GM19324 (cell line): ENCODE measurements around the gene SLAMF8.

ENCODE experiments used
- ATAC-seq: cut with Tn5 transposase; IDR thresholded peaks from one replicate; pipeline ENCODE4 v1.9.1; 2021; ENCODE audit warnings: mild to moderate bottlenecking, moderate library complexity; ENCODE audit not compliant: unreplicated experiment, low FRiP score

The SLAMF8 gene

GRCh38 chr1:159826441-159827101 is at the start of gene SLAMF8:
Gene SLAMF8, plus strand, starts transcription at chr1:159826873. Its CDS starts 26 bp downstream, at chr1:159826899.
- no peak for ATAC-seq

DNA sequence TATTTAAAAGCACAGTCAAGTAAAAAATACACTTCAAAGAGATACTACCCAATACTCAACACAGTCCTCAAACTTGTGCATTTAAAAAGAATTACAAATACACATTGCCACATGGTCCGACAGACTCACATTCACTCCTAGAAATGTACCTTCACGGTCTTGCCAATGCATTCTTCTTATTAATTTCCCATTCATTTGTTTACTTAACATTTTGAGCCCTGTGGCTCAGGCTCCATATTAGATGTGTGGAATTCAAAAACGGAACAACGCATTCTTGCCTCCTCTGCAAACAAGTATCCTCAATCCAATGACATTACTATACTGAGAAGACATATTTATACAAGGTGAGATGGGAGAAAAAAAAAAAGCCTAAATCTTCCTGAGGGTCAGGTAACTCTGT is 48.4 kb upstream of the SLAMF8 start:
- no peak for ATAC-seq

DNA sequence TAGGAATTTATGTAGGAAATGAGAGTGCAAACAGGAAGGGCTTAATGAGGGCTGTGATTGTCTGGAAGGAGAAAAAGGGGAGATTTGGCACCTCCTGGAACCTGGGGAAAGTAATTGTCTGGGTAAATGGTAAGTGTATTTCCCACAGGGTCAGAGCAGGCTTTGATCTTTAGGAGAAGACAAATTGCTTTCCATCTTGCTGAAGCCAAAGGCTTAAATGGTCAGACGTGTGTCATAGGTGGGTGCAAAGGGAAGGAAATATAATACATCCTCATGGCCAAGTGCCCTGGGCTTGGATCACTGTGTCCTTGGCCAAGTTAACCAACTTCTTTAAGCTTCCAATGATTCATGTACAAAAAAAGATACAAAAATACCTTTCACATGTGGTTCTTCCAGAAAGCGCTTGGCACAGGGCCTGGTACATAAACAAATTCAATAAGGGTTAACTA is 47.2 kb upstream of the SLAMF8 start:
- no peak for ATAC-seq

GRCh38 chr1:159780583-159781582 is 45.8 kb upstream of the SLAMF8 start, which contains the start of gene DUSP23:
Gene DUSP23, plus strand, starts transcription at chr1:159780962. Its CDS starts 139 bp downstream, at chr1:159781101.
- peak; percentile 99 for ATAC-seq

DNA sequence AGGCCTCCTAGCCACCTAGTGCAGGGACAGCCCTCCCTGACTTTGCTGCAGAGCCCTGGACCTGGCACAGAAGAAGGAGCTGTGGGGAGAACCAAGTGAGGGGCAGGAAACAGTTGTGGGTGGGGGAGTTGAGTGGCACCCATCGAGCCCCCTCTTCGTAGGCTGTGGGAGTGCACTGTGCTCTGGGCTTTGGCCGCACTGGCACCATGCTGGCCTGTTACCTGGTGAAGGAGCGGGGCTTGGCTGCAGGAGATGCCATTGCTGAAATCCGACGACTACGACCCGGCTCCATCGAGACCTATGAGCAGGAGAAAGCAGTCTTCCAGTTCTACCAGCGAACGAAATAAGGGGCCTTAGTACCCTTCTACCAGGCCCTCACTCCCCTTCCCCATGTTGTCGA is 44.7 kb upstream of the SLAMF8 start:
- no peak for ATAC-seq

GRCh38 chr1:159783724-159784123 is 42.9 kb upstream of the SLAMF8 start:
- ATAC-seq = no peak

DNA sequence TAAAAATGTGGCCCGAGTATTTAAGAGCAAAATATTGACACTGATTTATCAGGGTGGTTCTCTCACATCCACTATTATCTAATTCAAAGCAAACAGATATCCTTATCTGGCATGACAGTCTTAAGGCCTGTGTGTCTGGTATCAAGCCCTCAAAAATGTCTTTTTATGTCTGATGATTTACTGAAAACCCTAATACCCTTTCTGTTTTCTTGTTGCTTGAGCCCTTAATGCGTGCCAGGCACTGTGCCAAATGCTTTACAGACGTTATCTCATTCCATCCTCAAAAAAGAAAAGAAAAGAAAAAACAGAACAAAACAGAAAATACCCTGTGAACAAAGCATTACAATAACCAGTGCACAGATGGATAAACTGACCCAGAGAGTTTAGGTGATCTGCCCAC is 40.2 kb upstream of the SLAMF8 start:
- ATAC-seq = no peak

- ATAC-seq = no peak
Observed at GRCh38 chr1:159786966-159787365, 39.7 kb upstream of the SLAMF8 start.

GRCh38 chr1:159790237-159790917 is 36.3 kb upstream of the SLAMF8 start:
- no peak for ATAC-seq

- ATAC-seq = no peak
Observed at GRCh38 chr1:159791031-159791430, 35.6 kb upstream of the SLAMF8 start.

- no peak for ATAC-seq
Observed at GRCh38 chr1:159791461-159791860, 35.2 kb upstream of the SLAMF8 start.

GRCh38 chr1:159795534-159795933 is 31.1 kb upstream of the SLAMF8 start:
- ATAC-seq = no peak

GRCh38 chr1:159798893-159799292 is 27.8 kb upstream of the SLAMF8 start:
- ATAC-seq = no peak

- no peak for ATAC-seq
Observed at GRCh38 chr1:159799446-159799985, 27.2 kb upstream of the SLAMF8 start.

DNA sequence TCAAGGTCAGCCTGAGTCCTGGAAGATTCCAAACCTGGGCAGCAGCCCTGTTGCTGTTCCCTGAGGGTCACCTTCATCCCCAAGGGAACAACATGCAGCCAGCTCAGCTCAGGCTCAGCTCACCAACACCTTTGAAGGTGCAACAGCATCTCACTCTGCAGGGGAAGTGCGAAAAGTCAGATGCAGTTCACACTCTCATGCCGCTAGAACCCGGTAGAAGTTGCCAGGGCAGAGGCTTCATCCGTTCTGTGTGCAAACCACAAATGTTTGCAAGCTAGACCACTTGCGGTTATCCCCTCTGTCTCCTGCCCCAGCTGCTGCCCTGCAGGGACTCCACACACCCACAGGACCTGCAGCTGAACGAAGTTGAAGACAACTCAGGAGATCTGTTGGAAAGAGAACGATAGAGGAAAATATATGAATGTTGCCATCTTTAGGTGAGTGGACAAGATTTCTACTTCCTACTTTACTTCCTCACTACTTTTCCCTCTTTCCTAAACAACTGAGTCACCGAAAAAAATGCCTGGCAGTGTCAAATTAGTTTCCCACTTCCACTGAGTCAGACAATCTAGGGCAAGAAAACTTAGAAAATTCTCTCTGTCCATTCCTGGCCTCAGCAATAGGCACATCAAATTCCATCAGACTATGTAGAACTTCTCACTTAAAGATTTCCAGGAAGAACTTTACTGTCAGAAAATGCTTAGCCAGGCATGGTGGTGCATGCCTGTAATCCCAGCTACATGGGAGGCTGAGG is 26.3 kb upstream of the SLAMF8 start:
- ATAC-seq = no peak

DNA sequence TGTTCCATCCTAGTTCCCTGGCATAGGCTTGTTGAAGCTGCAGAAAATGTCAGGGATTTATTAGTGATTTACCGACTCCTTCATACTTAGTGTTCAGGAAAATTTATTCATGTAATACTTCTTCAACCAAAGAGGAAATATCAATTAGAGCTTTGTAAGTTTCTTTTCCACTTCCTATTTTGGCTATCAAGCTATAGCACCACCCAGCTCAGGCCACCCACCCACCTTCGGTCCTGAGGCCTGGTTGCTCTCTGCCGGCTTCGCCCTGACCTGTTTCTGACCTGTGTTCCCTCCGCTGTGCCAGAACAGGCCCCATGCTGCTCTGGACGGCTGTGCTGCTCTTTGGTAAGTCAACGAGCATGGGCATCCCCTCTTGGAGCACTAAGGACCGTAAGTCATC is 24.6 kb upstream of the SLAMF8 start, which contains the start of gene FCRL6:
FCRL6 (plus strand) TSS at position 250 of the 400 bp plus-strand sequence; CDS start at position 315, 65 bp downstream.
- ATAC-seq = no peak

- no peak for ATAC-seq
Observed at GRCh38 chr1:159803956-159804689, 22.6 kb upstream of the SLAMF8 start.

DNA sequence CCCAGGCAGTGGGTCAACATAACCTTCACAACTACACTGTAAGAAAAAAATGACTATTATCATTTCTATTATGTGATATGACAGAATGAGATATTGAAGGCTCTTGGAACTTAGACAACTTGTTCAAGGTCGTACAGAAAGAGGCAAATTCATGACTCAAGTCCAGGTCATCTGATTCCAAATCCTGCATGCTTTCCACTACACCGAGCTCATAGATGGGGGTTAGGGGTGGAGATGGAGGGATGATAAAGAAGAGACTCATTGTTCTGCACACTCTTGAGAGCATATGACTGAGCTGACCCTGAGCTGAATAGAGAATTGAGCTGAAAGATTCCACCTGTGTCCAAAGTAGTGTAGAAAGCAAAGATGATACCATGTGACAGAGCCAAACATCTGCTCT is 21.7 kb upstream of the SLAMF8 start:
- no peak for ATAC-seq

GRCh38 chr1:159815926-159816325 is 10.7 kb upstream of the SLAMF8 start:
- no peak for ATAC-seq
